ENCODE results near the gene GNAL. TPM values are rescaled to one million over a fixed set of nuclear protein-coding genes. Genes with fewer than 3 reads are reported as not detected.
"Not testable (repeated sequence)": the region's sequence is repeated elsewhere in the genome, so short reads cannot be mapped to it uniquely, and the experiment has no call there.

The GNAL gene
- total RNA-seq, 1 donor from 2014 or later: 17.1 TPM

DNA sequence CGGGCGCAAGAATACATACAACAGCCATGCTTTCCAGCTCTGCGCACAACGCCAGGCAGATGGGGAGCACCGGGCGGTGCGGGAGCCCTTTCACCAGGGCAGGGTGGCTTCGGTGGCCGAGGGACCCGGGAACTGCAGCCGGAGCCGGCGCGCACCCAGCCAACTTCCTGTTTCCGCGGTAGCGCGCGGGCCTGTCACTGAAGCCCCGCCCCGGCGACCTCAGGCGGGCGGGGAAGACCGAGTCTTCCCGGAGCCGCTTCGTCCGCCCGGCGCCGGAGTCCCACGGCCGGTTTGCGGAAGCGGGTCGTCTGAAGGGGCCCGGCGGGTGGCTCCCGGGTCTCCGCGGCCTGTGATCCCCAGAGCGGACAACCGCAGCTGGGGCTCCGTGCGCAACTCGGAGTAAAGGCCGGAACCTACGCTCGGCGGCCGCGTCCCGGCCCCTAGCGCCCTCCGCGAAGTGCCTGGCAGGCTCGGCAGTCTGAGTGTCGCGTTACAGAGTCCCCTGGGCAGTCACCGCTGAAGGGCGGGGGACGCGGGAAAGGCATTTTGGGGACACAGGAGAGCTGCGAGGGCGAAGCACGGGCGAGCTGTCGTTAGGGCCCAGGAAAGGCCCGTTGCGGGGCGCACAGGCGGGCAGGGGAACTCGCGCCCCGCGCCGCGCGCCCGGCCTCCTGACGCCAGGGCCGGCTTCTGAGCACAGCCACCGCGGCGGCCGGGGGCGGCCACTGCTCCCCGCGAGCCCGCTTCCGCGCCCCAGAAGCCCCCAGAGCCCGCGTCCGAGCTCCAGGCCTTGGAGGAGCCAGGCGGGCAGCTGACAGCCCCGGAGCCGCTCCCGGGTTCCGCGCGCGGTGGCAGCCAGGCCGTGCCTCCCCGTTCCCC, 219.4 kb downstream of the GNAL start, which contains the start of gene MPPE1:
Gene MPPE1, minus strand, starts transcription at position 136 of the 879 bp plus-strand sequence. CDS start 11,053 bp downstream, outside the sequence.
- DNase-seq (ENCODE audit: low spot score) (peak; percentile 92), ATAC-seq (peak; percentile 98)
- intact Hi-C loops (cut with DNase I): no loop called here

DNA sequence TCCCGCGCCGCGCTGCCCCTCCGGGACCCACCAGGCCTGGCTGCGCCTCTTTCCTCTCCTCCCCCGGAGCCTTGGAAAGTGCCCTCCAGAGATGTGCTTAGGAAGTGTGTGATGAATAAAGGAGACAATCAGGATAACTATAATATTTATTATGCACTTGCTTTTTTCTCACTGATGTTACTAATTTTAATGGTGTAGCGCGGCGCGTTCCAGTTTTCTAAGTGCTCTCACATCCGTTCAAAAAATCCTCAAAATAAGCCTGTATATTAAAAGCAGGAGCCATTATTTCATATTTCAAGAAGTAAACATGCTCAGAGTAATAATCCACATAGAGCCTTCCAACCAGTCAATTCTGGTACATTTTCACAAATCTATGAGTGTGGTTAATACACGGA, 220.0 kb downstream of the GNAL start:
- ATAC-seq (no peak), DNase-seq (ENCODE audit: low spot score) (no peak)
- intact Hi-C loops (cut with DNase I): no loop called here

DNA sequence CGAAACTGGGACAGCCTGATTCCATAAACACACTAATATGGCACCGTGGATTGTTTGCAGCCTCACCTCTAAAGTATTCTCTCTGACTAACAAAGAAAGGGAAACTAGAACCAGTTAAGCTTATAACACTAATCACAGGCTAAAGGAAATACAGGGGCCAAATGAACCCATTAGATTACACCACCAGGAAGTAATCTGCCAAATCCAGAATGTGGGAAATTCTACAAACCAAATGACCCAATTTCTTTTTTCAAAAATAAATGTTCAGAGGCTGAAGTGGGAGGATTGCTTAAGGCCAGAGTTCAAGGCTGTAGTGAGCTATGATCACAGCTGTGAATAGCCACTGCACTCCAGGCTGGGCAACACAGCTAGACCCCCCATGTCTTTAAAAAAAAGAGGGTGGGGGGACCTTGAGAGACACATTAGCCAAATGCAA, 220.5 kb downstream of the GNAL start:
- ATAC-seq (no peak), DNase-seq (ENCODE audit: low spot score) (no peak)
- intact Hi-C loops (cut with DNase I): no loop called here

DNA sequence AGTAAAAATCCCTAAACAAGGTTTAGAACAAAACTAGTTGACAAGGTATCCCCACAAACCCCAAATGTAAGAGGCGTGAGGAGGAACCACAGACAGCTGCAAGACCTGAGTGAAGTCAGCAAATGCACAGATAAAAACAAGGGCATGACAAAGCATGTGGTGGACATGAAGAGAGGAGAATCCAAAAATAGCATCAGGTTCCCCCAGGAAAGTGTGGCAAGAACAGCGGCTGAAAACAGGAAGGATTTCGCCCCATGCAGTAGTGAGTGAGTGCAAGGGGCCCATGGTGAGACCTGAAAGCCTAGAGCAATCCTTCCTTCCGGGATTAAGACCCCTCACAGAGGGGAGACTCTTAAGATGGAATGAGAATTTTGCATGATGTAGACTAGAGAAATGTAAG, 227.8 kb downstream of the GNAL start:
- intact Hi-C loops (cut with DNase I); DNase-seq (ENCODE audit: low spot score): not testable (repeated sequence)
- peak; percentile 42 for ATAC-seq

DNA sequence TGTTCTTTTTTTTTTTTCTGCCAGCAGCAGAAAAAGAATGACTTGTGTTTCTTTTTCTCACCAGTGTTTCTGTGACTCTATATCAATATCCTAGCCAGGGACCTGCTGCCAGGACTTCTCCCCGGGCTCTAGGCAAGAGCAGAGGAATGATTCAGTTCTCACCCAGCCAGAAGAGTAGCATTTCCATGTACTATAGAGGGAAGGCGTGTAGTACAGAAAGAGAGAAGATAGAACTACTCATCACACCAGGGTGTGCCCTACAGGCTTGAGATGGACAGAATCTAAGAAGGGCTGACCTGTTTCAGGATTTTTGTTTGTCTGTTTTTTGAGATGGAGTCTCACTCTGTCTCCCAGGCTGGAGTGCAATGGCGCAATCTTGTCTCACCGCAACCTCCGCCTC, 230.5 kb downstream of the GNAL start:
- intact Hi-C loops (cut with DNase I); DNase-seq (ENCODE audit: low spot score); ATAC-seq: not testable (repeated sequence)

DNA sequence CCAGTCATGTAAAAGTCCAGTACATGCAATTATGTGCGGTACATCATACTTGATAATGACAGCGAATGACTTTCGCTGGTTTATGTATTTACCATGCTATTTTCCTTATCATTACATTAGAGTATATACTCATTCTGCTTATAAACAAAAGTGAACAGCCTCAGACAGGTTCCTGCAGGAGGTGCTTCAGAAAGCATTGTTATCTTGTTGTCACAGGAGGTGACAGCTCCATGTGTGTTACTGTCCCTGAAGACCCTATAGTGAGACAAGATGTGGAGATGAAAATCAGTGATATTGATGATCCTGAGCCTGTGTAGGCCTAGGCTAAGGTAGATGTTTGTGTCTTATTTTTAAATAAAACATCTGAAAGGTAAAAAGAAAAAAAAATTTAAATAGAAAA, 234.4 kb downstream of the GNAL start:
- ATAC-seq (no peak), DNase-seq (ENCODE audit: low spot score) (no peak)
- intact Hi-C loops (cut with DNase I): no loop called here

DNA sequence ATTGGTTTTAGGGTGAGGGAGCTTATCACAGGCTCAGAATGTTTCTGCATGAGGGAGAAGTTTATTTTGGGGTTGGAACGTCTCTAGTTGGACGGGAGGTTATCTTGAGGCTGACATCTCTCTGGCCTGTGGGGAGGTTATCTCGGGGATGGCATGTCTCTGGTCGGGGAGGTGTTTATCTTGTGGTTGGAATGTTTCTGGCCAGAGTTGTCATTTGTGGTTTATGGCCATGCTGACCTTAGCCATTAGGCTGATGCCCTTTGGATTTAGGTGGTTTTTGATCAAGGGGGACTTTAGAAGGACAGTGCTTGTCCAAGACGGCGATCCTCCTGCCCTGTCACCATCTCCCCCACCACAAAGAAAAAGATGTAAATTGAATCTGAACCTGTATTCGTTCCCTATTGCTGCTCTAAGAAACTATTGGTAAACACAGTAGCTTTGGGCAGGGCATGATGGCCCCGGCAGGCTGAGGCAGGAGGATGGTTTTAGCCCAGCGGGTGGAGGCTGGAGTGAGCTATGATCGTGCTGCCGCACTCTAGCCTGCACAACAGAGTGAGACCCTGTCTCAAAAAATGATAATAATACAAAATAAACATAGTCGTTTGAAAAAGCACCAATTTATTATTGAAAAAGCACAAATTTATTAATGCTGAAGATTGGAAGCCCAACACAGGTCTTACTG, 236.9 kb downstream of the GNAL start:
- ATAC-seq: no peak
- intact Hi-C loops (cut with DNase I): no loop called here
- DNase-seq (ENCODE audit: low spot score): no peak

DNA sequence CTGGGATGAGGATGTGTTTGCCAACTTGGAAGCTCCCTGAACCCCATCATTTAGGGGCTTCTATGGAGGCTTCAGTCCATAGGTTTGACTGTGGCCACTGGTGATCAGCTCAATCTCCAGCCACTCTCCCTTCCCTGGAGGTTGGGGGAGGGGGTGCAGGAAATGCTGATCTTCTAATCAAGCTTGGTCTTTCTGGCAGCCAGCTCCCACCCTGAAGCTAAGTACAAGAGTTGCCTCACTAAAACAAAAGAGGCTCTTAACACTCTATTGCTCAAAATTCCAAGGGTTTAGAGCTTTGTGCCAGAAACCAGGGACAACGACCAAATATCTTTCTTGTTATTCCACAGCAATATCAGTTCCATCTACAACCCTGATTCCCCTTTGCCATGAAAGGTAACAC, 238.4 kb downstream of the GNAL start:
- no peak for ATAC-seq
- intact Hi-C loops (cut with DNase I): no loop called here
- no peak for DNase-seq (ENCODE audit: low spot score)

DNA sequence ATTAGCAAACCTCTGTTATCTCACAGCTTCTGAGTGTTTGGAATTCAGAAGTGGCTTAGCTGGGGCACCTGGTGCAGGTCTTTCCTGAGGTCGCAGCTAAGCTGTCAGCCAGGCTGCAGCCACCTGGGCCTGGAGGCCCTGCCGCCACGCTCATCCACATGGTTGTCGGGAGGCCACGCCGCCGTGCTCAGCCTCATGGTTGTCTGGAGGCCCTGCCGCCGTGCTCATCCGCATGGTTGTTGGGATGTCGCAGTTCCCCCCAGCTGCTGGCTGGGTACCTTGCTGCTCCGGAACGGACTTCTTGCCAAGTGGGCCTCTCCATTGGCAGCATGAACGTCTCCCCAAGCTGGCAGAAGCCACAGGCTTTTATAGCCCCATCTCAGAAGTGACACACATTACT, 243.3 kb downstream of the GNAL start:
- intact Hi-C loops (cut with DNase I): no loop called here
- no peak for ATAC-seq

More for the DNA sequence above, 243.3 kb downstream of the GNAL start:
- DNase-seq (ENCODE audit: low spot score): no peak

Small RNA genes within 50 kb of the gene (microRNA-seq; reads per million reads assigned to microRNA genes)
- not detected for gene MIR7153

Other genes with a start within 250 kb of the GNAL start
- gene SLC35G4, start 79.7 kb upstream of the GNAL start, total RNA-seq: not detected
- 27.1 TPM for gene CHMP1B, start 162.1 kb downstream of the GNAL start, total RNA-seq
- gene MPPE1, start 219.1 kb downstream of the GNAL start, total RNA-seq: 41.6 TPM